SIG-M5 treated with dmso at 0.1 percent for 504 hours (cell line): ENCODE results near the gene PALM.
"Not testable (repeated sequence)": the region's sequence is repeated elsewhere in the genome, so short reads cannot be mapped to it uniquely, and the experiment has no call there.

Experiments used
- DNase-seq: peaks from one replicate; lab custom pipeline; 2025; ENCODE audit not compliant: unreplicated experiment; lab: John Stamatoyannopoulos, UW

PALM gene

DNA sequence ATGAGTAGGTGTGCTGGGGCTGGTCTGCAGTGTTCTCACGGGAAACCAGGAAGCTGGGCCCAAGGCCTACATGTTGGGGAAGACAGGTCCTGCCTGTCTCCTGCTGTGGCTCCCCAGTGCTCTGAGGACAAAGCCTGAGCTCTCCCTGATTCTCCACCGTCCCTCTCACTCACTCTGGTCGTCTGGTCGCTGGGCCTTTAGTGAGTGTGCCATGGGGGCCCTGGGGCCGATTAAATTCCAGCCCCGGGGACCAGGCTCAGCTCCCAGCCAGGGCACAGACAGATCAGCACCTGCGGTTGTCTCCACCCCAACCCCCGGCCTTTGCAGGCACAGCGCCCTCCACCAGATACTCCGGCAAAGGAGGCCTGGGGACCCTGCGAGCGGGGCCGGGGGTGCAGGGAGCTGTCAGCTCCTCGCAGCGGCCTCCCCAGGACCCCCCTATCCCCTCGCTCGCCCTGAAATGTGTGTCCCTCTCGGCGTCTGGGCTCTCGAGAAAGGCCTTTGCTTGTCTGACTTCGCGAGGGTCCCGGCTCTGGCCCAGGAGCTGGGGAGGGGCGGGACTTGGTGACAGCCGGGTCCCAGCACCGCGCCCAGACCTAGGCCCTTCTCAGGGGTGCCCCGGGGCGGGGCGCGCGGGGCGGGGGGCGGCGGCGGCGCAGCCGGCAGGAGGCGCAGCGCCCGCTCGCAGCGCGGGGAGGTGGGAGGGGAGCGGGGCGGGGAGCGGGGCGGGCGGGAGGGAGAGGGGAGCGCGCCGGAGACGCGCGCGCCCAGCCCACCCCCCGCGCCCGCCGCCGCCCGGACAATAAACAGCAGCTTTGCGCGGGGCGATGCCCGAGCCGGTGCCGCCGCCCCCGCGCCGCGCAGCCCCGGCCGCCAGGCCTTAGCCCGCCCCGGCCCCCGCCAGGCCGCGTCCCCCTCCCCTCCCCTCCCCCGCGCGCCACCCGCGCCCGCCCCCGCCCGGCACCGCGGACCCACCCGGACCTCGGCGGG, at the start of gene PALM:
PALM (plus strand) TSS at position 782 of the 990 bp plus-strand sequence. CDS start 212 bp downstream, outside the sequence.
- no peak for DNase-seq

DNA sequence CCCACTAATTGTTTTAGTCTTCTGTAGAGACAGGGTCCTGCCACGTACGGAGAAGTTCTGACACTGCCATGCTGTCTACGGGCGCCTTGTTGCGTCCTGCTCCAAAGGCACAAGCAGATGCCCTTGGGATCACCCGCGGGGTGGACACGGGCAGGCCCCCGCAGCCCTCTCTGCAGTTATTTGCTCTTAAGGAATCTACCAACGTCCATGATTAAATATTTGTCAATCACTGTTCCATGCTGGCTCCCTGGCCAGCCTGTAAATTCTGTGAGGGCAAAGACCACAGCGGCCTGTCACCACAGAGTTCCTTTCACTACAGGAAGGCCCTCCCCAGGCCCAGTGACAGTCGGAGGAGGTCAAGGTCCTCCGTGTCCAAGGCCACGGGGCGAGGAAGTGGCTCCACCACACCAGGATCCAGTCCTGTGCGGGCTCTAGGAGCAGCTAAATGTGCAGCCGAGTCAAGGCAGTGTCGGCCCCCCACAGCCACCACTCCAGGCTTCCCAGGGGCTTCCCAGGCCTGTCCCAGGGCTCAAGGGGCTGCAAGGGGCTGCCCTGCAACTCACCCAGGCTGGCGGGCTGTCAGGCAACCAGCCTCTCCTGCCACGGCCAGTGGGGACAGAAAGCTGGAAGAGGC, 47.8 kb upstream of the PALM start:
- DNase-seq: no peak

DNA sequence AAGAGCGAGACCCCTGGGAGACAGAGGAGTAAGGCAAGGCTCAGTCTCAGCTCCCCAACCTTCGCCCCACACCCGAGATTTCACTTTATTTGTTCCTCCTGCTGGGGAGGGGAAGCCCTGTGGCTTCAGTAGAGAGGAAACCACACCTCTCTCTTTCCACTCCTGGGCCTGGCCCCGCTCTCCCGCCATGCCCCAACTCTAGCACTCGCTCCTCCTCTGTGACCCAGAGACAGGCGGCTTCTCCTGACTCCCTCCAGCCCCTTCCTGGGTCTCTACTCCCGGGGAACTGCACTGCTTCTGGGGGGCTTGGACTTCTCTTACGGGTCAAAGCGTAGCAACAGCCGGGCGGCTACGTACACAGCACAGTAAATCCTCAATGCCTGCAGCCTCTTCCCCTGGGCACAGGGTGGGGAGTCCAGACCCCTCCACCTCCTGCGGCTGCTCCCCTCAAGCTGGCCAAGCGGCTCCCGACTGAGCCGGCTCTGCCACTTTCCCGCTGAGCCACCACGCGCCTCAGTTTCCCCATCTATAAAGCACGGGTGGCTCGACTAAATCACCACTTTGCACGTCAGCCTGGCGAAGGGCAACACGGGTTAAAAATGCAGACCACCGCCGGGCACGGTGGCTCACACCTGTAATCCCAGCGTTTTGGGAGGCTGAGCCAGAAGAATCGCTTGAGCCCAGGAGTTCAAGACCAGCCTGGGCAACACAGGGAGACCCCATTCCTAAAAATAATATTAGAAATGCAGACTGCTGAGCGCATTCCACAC, 47.1 kb upstream of the PALM start:
- DNase-seq: peak; percentile 65

DNA sequence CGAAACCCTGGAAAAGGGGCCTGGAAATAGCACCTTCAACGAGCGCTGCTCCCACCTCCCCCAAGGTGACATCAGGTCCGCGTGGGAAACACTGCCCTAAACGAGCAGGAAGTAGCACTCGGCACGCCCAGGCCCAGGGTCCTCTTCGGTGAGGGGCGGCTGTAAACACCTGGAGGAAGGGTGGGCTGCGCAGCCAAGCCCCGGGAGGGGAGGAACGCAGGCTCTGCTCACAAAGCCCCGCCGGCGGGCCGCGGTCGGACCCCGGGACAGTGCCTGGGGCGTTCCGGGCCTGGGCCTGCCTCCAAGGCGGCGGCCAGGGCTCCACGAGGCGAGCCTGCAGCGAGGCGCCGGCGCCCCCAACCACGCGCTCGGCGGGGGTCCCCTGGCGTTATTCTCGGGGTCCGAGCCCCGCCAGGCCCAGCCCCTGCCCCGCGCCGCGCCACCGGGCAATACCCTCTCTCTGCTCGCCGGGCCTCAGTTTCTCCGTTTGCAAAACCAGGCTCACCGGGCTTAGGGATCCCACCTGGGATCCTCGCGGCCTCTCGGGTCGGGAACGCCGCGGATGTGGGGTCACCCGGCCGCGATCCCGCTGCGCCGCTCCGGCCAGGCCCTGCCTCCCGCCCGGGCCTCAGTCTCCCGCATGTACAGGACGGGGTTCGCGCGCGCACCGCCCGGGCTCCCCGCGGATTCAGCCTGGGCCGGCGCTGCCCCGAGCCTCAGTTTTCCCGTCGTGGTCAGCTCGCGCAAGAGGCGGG, 46.4 kb upstream of the PALM start:
- DNase-seq: peak; percentile 39

DNA sequence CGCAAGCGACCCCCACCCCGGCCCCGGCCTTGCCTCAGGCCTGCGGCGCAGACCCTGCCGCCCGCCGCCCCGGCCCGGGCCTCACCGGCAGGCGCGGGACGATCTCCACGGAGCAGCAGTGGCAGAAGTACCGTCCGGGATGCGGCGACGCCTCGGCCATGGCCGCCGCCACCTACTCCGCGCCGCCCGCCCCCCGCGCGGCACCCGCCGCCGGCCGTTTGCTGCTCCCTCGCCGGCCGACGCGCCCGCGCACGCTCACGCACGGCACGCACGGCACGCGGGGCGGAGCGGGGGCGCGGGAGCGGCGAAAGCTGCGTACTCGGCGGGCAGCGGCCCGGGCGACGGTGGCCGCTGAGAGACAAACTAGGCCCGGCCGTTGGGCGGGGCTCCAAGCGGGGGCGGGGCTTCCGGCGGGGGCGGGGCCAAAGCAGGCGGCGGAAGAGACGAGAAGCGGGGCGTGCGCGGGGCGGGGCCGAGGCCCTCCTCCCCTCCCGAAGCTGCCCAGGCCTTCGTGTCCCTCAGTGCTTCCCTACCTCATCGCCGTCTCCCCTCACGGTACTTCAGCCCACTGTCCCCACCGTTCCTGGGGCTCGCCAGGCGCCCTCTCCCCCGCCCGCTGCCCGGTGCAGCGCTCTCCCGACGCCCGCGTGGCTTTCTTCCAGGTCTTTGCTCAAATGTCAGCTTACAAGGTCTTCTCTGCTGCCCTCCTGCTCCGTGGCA, 45.6 kb upstream of the PALM start, which contains the start of gene RNF126:
RNF126 (minus strand) TSS at position 253 of the 720 bp plus-strand sequence; CDS start at position 160, 93 bp downstream.
- peak; percentile 80 for DNase-seq

GRCh38 chr19:663682-664117, 45.0 kb upstream of the PALM start:
- no peak for DNase-seq

DNA sequence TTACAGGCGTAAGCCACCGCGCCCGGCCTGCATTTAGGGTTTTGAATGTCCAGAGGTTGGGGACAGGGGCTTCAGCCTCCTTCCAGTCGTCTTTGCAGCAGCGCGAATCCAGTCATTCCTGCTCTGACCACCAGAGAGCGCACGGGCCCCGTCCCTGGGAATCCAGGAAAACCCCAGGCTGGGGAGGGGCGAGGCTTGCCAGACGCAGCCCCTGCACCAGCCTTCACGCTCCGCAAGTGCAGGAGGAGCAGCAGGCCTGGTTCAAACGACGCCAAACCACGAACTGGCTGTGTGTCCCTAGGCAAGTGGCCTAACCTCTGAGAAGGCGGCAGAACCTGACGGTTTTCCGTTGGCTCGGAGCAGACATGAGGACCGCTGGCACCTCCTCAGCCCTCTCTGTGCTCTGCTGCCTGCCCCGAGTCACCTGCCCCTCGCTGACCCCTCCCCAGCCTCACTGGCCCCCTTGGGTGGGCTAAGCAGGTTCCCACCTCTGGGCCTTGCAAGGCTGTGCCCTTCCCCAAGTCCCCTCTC, 43.8 kb upstream of the PALM start:
- DNase-seq: peak; percentile 70

- not testable (repeated sequence) for DNase-seq
These were observed 41.7 kb upstream of the PALM start for GRCh38 chr19:666985-667573.

DNA sequence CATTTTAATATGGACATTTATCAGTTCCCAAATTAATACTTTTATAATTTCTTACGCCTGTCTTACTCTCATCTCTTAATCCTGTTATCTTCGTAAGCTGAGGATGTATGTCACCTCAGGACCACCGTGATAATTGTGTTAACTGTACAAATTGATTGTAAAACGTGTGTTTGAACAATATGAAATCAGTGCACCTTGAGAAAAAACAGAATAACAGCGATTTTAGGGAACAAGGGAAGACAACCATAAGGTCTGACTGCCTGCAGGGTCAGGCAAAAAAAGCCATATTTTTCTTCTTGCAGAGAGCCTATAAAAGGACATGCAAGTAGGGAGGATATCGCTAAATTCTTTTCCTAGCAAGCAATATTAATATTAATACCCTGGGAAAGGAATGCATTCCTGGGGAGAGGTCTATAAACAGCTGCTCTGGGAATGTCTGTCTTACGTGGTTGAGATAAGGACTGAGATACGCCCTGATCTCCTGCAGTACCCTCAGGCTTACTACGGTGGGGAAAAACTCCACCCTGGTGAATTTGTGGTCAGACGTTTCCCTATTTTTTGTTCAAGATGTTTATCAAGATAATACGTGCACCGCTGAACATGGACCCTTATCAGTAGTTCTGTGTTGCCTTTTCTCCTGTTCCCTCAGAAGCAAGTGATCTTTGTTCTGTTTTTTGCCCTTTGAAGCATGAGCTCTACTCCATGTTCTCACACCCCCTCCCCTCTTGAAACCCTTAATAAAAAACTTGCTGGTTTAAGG, 39.9 kb upstream of the PALM start:
- not testable (repeated sequence) for DNase-seq

GRCh38 chr19:670609-671075, 38.1 kb upstream of the PALM start:
- DNase-seq: no peak

GRCh38 chr19:674282-675151, 34.2 kb upstream of the PALM start:
- DNase-seq: no peak

- no peak for DNase-seq
These were observed 32.8 kb upstream of the PALM start for GRCh38 chr19:676007-676338.

- DNase-seq: no peak
These were observed 32.2 kb upstream of the PALM start, which contains the start of gene FSTL3 for GRCh38 chr19:676339-677105. FSTL3 (plus strand) TSS chr19:676392; CDS start chr19:676424, 32 bp downstream.

GRCh38 chr19:677201-677600, 31.5 kb upstream of the PALM start:
- no peak for DNase-seq

DNA sequence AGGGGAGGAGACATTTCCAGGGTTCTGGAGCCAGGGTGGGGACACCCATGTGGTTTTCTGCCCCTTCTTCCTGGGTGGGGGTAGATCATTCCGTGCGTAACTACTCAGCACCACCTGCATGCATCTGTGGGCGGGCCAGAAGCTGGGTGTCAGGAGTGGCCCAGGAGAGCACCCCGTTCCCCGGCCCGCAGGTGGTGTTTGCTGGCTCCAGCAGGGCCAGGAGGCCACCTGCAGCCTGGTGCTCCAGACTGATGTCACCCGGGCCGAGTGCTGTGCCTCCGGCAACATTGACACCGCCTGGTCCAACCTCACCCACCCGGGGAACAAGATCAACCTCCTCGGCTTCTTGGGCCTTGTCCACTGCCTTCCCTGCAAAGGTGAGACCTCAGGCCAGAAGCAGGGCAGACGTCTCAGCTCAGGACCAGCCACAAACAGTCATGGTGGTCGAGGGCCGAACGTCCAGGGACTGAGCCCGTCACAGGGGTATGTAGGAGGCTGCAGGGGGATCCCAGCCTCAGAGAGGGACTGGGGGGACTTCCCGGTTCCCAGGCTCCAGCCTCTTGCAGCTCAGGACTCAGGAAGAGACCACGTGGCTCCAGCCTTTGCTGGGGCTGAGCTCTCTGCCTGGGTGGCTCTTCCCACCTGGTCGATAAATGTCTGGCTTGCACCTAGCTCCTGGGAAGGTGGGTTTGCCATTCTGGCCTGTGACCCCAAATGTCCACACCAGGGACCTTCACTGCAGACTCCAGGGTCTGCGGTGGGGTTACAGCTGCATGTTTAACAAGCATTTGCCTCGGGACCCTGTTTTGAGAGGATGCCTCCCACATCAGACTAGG, 30.9 kb upstream of the PALM start:
- DNase-seq: no peak
